ENCODE measurements around the gene WDR89.
"Not testable (repeated sequence)": the region's sequence is repeated elsewhere in the genome, so short reads cannot be mapped to it uniquely, and the experiment has no call there.

GRCh38 chr14:63583046-63583445, 58.6 kb downstream of the WDR89 start:
- not testable (repeated sequence) for TF ChIP-seq RARB, ZFP3 (CRISPR knock-in tag; IDR thresholded peaks at IDR 0.05)
